ENCODE measurements around the gene PCDHB8. TPM values are rescaled to one million over a fixed set of nuclear protein-coding genes. Genes with fewer than 3 reads are reported as not detected.
"Not testable (repeated sequence)": the region's sequence is repeated elsewhere in the genome, so short reads cannot be mapped to it uniquely, and the experiment has no call there.

Gene PCDHB8
- total and polyA plus RNA-seq, 2 donors (not counting 1 experiment from before 2014, with no cell fraction given): 0.42 to 1.3 TPM

- Histone ChIP-seq H3K36me3 (ENCODE audit: control insufficient read depth, insufficient read depth, low read length) (no peaks in the 10 kb centered on the region), H2AFZ (ENCODE audit: low read length) (no peak within 1 kb of the TSS), H3K27ac (ENCODE audit: insufficient read depth, low read length) (no peak within 1 kb of the TSS), H3K9ac (ENCODE audit: insufficient read depth, low read length) (no peak within 1 kb of the TSS), H3K9me3 (ENCODE audit: control insufficient read depth, insufficient read depth, low read depth, low read length) (no peaks in the 10 kb centered on the region), H3K27me3 (ENCODE audit: control insufficient read depth, insufficient read depth, low read length) (no peaks in the 10 kb centered on the region), H3K79me2 (ENCODE audit: control insufficient read depth, insufficient read depth, low read length) (no peaks in the 10 kb centered on the region), H3K4me3 (replicated peaks in 1 of 4; ENCODE audit: control extremely low read depth in 1 of 4, insufficient read depth in 1 of 4, low read depth in 3 of 4, low read length in 4 of 4) (no peak within 1 kb of the TSS), H4K20me1 (ENCODE audit: control insufficient read depth, extremely low read depth, insufficient read depth, low read length) (no peaks in the 10 kb centered on the region), H3K4me1 (ENCODE audit: control insufficient read depth, extremely low read depth, insufficient read depth, low read length) (no peaks in the 10 kb centered on the region), H3K4me2 (ENCODE audit: extremely low read depth, insufficient read depth, low read length) (no peak within 1 kb of the TSS)
- TF ChIP-seq EZH2 (IDR thresholded peaks at IDR 0.05; ENCODE audit: low read length, missing control alignments) (no peak), CTCF (conservative IDR thresholded peaks at IDR 0.05 in 1 of 2, IDR thresholded peaks at IDR 0.05 in 1 of 2; ENCODE audit: low read depth in 1 of 2, low read length in 2 of 2) (no peak)
- no peak for DNase-seq (ENCODE audit: low read depth in 2 of 2)
These were observed 30.9 kb downstream of the PCDHB8 start, which contains the start of gene PCDHB12 for GRCh38 chr5:141208478-141208877. Gene PCDHB12, plus strand, starts transcription at chr5:141208719. Its CDS starts 189 bp downstream, at chr5:141208908.

- H3K4me2 ChIP-seq (ENCODE audit: extremely low read depth, insufficient read depth, low read length); H3K36me3 ChIP-seq (ENCODE audit: control insufficient read depth, insufficient read depth, low read length); H3K27ac ChIP-seq (ENCODE audit: insufficient read depth, low read length); DNase-seq (ENCODE audit: low read depth in 2 of 2); H3K4me1 ChIP-seq (ENCODE audit: control insufficient read depth, extremely low read depth, insufficient read depth, low read length); H2AFZ ChIP-seq (ENCODE audit: low read length); H3K9me3 ChIP-seq (ENCODE audit: control insufficient read depth, insufficient read depth, low read depth, low read length); H3K79me2 ChIP-seq (ENCODE audit: control insufficient read depth, insufficient read depth, low read length); H3K27me3 ChIP-seq (ENCODE audit: control insufficient read depth, insufficient read depth, low read length); H3K9ac ChIP-seq (ENCODE audit: insufficient read depth, low read length); H3K4me3 ChIP-seq (replicated peaks in 1 of 4; ENCODE audit: control extremely low read depth in 1 of 4, insufficient read depth in 1 of 4, low read depth in 3 of 4, low read length in 4 of 4); H4K20me1 ChIP-seq (ENCODE audit: control insufficient read depth, extremely low read depth, insufficient read depth, low read length): not testable (repeated sequence)
These were observed 32.7 kb downstream of the PCDHB8 start for GRCh38 chr5:141210281-141210680.

GRCh38 chr5:141210849-141211248 lies 33.3 kb downstream of the PCDHB8 start:
- H3K9me3 ChIP-seq (ENCODE audit: control insufficient read depth, insufficient read depth, low read depth, low read length); H3K79me2 ChIP-seq (ENCODE audit: control insufficient read depth, insufficient read depth, low read length); H3K36me3 ChIP-seq (ENCODE audit: control insufficient read depth, insufficient read depth, low read length); H3K4me2 ChIP-seq (ENCODE audit: extremely low read depth, insufficient read depth, low read length); H3K4me3 ChIP-seq (replicated peaks in 1 of 4; ENCODE audit: control extremely low read depth in 1 of 4, insufficient read depth in 1 of 4, low read depth in 3 of 4, low read length in 4 of 4); H3K27me3 ChIP-seq (ENCODE audit: control insufficient read depth, insufficient read depth, low read length); DNase-seq (ENCODE audit: low read depth in 2 of 2); H4K20me1 ChIP-seq (ENCODE audit: control insufficient read depth, extremely low read depth, insufficient read depth, low read length); H3K4me1 ChIP-seq (ENCODE audit: control insufficient read depth, extremely low read depth, insufficient read depth, low read length); H3K27ac ChIP-seq (ENCODE audit: insufficient read depth, low read length); H2AFZ ChIP-seq (ENCODE audit: low read length); H3K9ac ChIP-seq (ENCODE audit: insufficient read depth, low read length): not testable (repeated sequence)

- H4K20me1 ChIP-seq (ENCODE audit: control insufficient read depth, extremely low read depth, insufficient read depth, low read length): not testable (repeated sequence)
- DNase-seq (ENCODE audit: low read depth in 2 of 2): peak; percentile 10 to 21
These were observed 36.2 kb downstream of the PCDHB8 start, which contains the start of gene PCDHB13 for GRCh38 chr5:141213656-141214339. Gene PCDHB13, plus strand, starts transcription at chr5:141213919. Its CDS starts 205 bp downstream, at chr5:141214124.

GRCh38 chr5:141214583-141214982 lies 37.0 kb downstream of the PCDHB8 start:
- H3K79me2 ChIP-seq (ENCODE audit: control insufficient read depth, insufficient read depth, low read length); H3K9ac ChIP-seq (ENCODE audit: insufficient read depth, low read length); H3K4me1 ChIP-seq (ENCODE audit: control insufficient read depth, extremely low read depth, insufficient read depth, low read length); H3K9me3 ChIP-seq (ENCODE audit: control insufficient read depth, insufficient read depth, low read depth, low read length); H3K36me3 ChIP-seq (ENCODE audit: control insufficient read depth, insufficient read depth, low read length); H3K4me2 ChIP-seq (ENCODE audit: extremely low read depth, insufficient read depth, low read length); H3K27me3 ChIP-seq (ENCODE audit: control insufficient read depth, insufficient read depth, low read length); H3K4me3 ChIP-seq (replicated peaks in 1 of 4; ENCODE audit: control extremely low read depth in 1 of 4, insufficient read depth in 1 of 4, low read depth in 3 of 4, low read length in 4 of 4); H4K20me1 ChIP-seq (ENCODE audit: control insufficient read depth, extremely low read depth, insufficient read depth, low read length); H2AFZ ChIP-seq (ENCODE audit: low read length); H3K27ac ChIP-seq (ENCODE audit: insufficient read depth, low read length); DNase-seq (ENCODE audit: low read depth in 2 of 2): not testable (repeated sequence)

More at GRCh38 chr5:141213656-141214339, 36.2 kb downstream of the PCDHB8 start, which contains the start of gene PCDHB13:
- not testable (repeated sequence) for H3K27me3 ChIP-seq (ENCODE audit: control insufficient read depth, insufficient read depth, low read length); H3K4me2 ChIP-seq (ENCODE audit: extremely low read depth, insufficient read depth, low read length); H3K4me1 ChIP-seq (ENCODE audit: control insufficient read depth, extremely low read depth, insufficient read depth, low read length); H3K4me3 ChIP-seq (replicated peaks in 1 of 4; ENCODE audit: control extremely low read depth in 1 of 4, insufficient read depth in 1 of 4, low read depth in 3 of 4, low read length in 4 of 4); H3K9ac ChIP-seq (ENCODE audit: insufficient read depth, low read length); H3K36me3 ChIP-seq (ENCODE audit: control insufficient read depth, insufficient read depth, low read length); H3K27ac ChIP-seq (ENCODE audit: insufficient read depth, low read length); H3K9me3 ChIP-seq (ENCODE audit: control insufficient read depth, insufficient read depth, low read depth, low read length); H2AFZ ChIP-seq (ENCODE audit: low read length); H3K79me2 ChIP-seq (ENCODE audit: control insufficient read depth, insufficient read depth, low read length)

- H3K9ac ChIP-seq (ENCODE audit: insufficient read depth, low read length); H3K4me3 ChIP-seq (replicated peaks in 1 of 4; ENCODE audit: control extremely low read depth in 1 of 4, insufficient read depth in 1 of 4, low read depth in 3 of 4, low read length in 4 of 4); H3K4me1 ChIP-seq (ENCODE audit: control insufficient read depth, extremely low read depth, insufficient read depth, low read length); DNase-seq (ENCODE audit: low read depth in 2 of 2); H3K27me3 ChIP-seq (ENCODE audit: control insufficient read depth, insufficient read depth, low read length); H4K20me1 ChIP-seq (ENCODE audit: control insufficient read depth, extremely low read depth, insufficient read depth, low read length); H3K36me3 ChIP-seq (ENCODE audit: control insufficient read depth, insufficient read depth, low read length); H3K79me2 ChIP-seq (ENCODE audit: control insufficient read depth, insufficient read depth, low read length); H2AFZ ChIP-seq (ENCODE audit: low read length); H3K27ac ChIP-seq (ENCODE audit: insufficient read depth, low read length); H3K9me3 ChIP-seq (ENCODE audit: control insufficient read depth, insufficient read depth, low read depth, low read length); H3K4me2 ChIP-seq (ENCODE audit: extremely low read depth, insufficient read depth, low read length): not testable (repeated sequence)
These were observed 37.9 kb downstream of the PCDHB8 start for GRCh38 chr5:141215504-141215903.
